ENCODE measurements around the gene RGS12.

DNA sequence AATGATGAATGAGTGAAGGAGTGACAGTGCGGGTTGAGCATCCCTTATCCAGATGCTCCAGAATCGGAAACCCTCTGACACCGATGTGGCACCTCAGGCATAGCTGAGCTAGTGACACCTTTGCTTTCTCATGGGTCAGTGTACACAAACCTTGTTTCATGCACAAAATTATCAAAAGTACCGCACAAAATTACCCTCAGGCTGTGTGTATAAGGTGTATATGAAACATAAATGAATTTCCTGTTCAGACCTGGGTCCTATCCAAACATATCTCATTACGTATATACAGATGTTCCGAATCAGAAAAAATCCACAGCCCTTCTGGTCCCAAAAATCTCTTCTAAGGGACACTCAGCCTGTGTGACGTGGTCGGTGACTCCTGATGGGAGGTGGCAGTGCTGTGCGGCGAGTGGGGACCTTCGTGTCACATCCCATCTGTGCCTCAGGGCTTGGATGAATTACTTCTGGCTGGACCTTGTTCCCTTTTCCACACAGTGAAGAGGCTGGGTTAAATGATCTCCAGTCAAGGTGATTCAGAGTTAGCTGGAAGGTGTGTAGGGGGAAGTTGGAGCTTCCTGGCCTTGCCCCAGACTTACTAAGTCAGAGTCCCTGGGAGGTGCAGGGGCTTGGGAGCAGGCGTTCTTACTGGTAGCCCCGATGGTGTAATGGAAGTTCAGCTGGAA is 18.8 kb downstream of the RGS12 start:
- TF ChIP-seq CTCF (IDR thresholded peaks at IDR 0.05) (no peak), POLR2AphosphoS2 (conservative IDR thresholded peaks at IDR 0.05; ENCODE audit: low read length) (no peak), RAD21 (conservative IDR thresholded peaks at IDR 0.05 in 1 of 2, IDR thresholded peaks at IDR 0.05 in 1 of 2) (no peak), CHD2 (IDR thresholded peaks at IDR 0.05; ENCODE audit: low read length, partially characterized antibody) (no peak), MYC (IDR thresholded peaks at IDR 0.05; ENCODE audit: borderline replicate concordance, low read length) (no peak), RFX5 (IDR thresholded peaks at IDR 0.05) (no peak), CBX2 (IDR thresholded peaks at IDR 0.05; ENCODE audit: borderline replicate concordance, low read depth) (no peak), SREBF2 (IDR thresholded peaks at IDR 0.05) (no peak)

All from A549 (cell line).